ENCODE results near the gene EYS.
"Not testable (repeated sequence)": the region's sequence is repeated elsewhere in the genome, so short reads cannot be mapped to it uniquely, and the experiment has no call there.

The EYS gene

DNA sequence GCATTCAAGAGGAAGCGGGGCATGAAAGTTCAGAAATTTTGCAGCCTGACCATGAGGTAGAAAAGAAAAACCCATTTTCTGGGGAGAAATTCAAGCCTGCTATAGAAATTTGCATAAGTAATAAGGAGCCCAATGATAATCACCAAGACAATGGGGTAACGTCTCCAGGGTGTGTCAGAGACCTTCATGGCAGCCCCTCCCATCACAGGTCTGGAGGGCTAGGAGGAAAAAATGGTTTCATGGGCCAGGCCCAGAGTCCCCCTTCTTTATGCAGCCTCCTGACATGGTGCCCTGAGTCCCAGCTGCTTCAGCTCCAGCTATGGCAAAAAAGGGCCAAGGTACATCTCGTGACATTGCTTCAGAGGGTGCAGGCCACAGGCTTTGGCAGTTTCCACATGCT is 618.5 kb downstream of the EYS start:
- no peak for DNase-seq (ENCODE audit: low read depth)

DNA sequence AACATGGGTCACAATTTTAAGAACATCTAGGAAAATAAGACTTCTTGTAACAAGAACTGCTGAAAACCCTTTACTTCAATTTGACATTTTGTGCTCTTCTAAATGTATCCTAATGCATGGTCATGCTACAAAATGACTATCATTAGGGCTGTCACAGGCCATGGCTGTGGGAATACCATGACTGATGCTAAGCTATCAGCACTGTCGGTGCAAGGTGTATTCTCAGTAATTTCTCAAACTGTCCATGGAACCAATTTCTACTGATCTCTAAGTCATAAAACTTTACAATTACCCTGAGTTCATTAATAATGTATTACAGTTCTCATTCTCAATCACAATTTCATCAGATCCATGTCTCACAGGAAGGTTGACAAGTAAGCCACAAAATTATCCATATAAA is 625.3 kb downstream of the EYS start:
- no peak for DNase-seq (ENCODE audit: low read depth)

DNA sequence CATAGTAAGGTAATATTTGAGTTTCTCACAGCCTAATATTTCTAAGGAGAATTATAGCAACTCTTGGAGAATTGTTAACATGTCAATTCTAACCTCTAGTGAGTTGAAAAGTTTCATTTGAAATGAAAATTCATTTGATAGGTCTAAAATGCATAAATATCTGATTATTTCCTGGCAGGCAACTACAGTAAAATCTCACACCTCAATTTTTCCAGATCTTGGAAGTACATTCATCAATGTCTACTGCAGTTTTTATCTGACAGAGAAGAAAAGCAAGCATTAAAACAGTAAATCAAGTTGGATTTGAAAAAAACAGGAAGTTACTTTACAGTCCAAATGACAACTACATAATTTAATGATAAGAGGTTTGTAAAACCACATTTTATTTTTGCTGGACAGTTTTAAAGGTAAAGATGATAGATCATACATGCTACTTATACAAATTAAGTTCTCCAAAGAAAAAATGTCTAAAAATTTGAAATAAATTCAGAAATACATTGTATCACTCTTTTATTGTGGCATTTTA is 631.3 kb downstream of the EYS start:
- DNase-seq (ENCODE audit: low read depth), result no peak

DNA sequence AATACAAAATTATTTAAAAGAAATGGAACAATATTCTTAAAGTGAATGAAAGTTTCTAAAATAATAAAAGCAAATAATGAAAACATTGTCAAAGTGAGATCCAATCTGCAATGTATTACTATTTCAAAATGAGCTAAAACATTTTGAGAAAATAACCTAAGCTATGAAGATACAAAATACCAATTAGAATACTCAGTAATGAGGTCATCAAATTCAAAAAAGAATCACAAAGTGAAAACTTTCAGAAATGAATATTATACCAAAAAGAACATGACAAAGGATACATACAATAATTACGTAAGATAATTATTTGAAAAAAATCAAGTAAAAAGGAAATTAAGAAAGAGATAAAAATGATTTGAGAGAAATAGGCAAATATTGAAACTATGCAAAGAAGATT is 634.5 kb downstream of the EYS start:
- DNase-seq (ENCODE audit: low read depth), result no peak

DNA sequence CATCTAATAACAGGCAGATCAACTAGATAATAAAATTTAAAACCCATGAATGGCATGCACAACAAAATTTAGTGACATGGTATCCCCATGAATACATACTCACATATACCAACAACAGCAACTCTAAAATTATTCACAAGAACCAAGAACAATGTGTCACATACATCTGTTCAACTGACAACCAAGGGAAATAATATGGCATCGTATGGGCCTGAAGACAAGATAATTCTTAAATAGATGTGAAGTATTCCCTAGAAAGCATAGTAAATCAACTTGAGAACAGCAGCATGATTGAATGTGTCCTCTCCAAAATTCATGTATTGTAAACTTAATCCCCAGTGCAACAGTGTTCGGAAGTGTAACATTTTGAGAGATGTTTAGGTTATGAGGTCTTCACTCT is 635.5 kb downstream of the EYS start:
- DNase-seq (ENCODE audit: low read depth), result no peak

DNA sequence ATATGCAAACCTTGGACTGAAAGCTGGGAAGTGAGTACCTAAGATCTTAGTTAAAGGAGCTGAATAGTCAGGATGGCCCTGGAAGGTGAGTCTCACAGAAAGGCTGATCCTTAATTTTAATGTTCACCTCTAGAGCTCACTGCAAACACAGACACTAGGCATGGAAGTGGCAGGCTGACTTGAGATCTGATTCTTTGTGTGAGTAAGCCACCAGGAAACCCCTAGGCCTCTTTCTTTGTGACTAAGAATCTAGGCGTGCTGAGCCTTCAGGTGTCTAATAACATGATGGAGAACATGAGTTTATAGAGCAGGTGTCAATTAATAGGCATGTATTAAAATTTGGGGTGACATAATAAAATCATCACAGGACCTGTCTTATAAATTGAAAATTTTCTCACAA is 642.2 kb downstream of the EYS start:
- DNase-seq (ENCODE audit: low read depth), result no peak

DNA sequence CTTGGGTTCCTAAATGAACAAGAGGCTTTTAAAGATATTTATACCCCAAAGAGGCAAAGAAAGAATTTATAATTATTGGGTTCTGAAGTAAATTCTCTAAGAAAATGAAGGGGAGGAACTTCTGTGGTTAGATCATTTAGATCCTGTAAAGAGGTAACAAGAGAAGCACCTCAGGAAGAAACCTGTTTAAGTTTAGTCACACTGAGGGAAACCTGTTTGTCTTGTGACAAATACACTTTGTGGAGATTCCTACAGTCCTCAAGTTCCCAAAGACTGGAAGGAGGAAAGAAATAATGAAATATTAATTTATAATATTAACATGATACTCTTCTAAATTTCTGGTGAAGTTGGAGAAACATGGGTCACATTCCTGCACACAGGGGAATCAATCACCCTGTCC is 647.5 kb downstream of the EYS start:
- no peak for DNase-seq (ENCODE audit: low read depth)

DNA sequence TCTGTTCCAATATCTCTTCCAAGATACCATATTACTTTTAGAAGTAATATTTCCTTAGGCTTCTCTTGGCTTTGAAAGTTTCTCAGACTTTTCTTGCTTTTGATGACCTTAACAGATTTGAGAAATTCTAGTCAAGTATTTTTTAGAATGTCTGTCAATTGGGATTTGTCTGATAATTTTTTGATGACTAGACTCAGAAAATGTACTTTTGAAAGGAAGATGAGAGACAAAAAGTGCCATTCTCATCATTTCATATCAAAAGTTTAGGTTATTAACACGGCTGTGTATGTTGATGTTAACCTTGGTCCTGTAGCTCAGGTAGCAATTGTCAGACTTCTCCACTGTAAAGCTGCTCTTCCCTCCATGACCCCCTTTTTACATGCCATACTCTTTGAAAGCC is 651.5 kb downstream of the EYS start:
- DNase-seq (ENCODE audit: low read depth), result no peak

DNA sequence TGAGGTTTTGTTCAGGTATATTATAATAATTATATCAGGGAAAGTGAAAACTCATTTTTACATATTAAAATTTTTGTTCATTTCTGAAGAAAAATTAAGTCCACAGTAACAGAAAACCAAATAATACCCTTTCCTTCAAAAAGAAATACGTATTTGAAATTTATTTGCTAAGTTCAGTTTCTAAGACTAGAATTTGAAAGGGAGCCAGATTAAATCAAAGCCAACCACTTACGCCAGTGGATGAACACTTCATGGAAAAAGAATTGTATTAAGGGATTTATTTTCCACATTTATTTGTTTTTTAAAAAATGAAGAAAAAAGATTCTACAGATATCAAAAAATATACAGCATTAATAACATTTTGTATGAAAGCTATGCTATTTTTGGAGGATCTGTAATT is 654.4 kb downstream of the EYS start:
- no peak for DNase-seq (ENCODE audit: low read depth)

DNA sequence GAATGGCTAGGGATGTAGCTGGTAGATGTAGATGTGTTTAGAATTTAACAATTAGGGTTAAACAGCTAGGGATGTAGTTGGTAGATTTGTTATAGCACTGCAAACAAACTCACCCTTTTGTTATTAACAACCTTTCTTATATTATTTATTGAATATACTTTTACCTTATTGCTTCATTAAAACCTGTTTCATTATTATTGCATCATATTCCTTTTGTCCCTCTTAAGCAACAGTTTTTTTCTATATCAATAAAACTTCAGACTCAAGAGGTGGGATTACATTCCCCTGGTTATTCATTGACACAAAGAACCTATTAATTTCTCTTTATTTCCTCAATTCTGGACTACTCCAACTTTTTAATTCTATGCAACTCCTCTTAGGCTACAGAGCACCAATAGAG is 661.2 kb downstream of the EYS start:
- DNase-seq (ENCODE audit: low read depth), result no peak

DNA sequence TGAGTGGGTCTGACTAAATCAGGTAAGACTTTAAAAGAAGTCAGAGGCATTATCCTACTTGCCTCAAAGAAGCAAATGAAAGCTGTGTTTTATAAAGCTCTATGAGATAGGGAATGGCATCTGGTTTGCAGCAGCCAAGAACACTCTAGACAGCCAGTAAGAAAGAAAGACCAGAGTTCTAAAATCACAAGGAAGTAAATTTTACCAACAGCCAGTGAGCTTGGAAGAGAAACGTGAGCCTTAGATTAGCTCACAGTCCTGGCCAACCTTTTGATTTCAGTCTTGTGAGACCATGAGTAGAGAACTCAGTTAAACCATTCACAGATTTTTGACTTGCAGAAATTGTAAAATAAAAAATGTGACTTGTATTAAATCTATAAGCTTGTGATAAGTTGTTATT is 693.0 kb downstream of the EYS start:
- no peak for DNase-seq (ENCODE audit: low read depth)

DNA sequence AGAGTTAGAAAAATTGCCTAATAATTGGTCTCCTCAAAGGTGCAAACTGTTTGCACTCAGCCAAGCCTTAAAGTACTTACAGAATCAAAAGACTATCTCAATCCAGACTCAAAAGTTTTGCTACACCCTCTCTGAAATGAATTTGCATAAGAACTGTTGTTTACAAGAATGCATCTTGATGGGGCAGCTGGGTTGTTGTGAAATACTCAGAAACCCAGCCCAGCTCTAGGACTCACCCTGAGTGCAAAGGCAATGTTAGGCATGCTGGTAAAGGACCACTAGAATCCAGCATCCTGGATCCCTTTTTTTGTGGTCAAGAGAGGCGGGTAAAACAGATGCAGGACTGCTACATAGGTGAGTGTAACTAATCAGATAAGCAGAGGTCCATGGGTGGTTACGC is 700.2 kb downstream of the EYS start:
- DNase-seq (ENCODE audit: low read depth), result no peak

DNA sequence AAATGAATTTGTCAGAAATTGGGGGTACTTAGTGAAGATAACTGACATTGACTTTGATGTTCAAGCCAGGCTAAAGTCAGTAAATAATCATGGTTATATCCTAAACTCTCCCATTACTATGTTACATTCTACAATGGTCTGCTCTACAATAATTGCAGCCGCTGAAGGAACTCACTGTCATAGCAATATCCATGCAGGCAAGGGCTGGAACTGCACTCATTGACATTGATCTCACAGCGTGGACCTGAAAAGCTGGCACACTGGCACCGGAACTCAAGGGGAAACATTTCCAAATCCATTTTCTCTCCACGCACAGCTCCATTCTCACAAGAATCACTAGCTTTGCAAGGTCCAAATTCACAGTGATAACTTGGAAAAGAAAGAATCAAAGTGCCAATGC is 702.7 kb downstream of the EYS start:
- DNase-seq (ENCODE audit: low read depth), result no peak

DNA sequence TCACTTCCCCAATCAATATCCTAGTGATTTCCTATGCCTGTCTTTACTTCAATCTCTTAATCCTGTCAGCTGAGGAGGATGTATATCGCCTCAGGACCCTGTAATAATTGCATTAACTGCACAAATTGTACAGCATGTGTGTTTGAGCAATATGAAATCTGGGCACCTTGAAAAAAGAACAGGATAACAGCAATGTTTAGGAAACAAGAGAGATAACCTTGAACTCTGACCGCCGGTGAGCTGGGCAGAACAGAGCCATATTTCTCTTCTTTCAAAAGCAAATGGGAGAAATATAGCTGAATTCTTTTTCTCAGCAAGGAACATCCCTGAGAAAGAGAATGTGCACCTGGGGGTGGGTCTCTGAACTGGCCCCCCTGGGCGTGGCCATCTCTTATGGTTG is 704.1 kb downstream of the EYS start:
- DNase-seq (ENCODE audit: low read depth), result not testable (repeated sequence)

DNA sequence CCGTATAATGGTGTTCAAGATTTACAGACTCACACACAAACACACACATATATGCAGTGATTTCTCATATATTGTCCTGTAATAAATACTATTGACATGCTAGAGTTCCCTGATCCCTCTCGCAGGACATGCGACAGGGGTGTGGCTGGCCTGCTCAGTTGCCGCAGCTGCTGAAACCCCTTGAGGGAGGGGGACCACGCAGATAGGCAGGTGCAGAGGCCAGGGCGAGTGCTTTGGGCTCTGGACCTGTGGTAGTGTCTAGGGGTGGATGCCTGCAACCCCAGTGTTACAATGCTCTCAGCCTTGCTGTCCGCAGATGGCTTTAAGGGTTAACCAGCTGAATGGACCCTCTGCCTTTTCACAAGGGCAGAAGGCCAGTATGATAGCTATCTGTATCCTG is 706.2 kb downstream of the EYS start:
- DNase-seq (ENCODE audit: low read depth), result no peak

DNA sequence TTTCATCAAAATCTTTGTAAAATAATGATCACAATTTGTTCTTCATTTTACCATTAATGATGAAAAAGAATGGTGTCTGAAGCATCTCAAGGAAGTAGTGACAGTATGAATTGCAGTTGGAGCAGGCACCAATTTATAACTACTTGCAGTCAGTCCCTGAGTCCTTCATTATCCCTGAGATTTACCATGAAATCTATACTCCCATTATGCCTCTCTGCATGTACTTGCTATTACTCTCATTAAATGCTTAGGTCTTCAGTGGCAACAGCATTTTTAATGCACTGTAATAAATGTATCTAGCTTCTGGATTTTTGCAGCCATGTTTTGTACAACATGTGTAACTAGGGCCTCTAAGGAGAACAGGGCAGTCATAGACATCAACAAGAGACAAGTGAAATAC is 708.8 kb downstream of the EYS start:
- no peak for DNase-seq (ENCODE audit: low read depth)

DNA sequence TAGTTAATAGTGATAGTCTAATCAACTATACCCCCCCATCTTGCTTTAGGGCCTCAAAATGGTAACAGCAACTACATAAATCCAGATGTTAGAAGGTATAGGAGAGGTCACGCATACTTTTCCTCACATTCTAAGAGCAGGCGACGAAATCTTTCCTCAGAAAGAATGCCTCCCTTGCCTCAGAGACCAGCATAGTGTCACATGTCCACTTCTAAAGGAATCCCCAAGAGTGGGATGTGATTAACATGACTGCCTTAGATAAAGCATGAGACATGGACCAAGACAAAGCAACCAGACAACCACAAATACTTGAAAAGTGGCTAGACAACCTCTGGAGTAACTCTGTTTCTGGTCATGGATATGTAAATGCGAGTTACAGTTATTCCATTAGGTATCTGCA is 710.7 kb downstream of the EYS start:
- DNase-seq (ENCODE audit: low read depth), result no peak

DNA sequence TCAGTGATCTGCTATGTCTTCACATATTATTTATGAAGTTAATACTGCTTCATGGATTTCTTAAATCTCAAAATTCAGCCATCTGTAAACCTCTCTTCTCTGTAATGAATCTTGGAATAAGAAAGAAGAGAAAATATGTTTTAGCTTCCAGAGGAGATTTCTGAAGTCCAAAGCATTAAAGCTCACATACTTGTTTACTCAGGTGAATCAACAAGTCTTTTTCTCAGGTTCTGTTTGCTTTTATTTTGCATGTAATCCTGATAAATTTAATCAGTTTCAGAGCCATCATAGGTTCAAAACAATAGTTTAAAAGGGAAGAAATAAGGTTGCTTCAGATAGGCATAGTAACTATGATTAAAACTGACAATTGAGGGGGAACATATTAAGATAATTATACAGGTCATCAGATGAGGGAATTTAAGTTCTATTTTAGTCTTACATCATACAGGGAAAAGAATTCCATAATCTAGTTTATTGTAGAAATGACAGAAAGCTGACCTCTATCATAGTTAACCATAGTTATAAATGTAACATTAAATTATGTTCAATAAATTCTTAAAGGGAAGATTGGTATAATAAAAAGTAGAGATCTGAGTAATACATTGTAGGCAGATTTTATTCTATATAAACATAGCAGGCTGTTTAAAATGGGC is 716.2 kb downstream of the EYS start:
- DNase-seq (ENCODE audit: low read depth), result no peak

DNA sequence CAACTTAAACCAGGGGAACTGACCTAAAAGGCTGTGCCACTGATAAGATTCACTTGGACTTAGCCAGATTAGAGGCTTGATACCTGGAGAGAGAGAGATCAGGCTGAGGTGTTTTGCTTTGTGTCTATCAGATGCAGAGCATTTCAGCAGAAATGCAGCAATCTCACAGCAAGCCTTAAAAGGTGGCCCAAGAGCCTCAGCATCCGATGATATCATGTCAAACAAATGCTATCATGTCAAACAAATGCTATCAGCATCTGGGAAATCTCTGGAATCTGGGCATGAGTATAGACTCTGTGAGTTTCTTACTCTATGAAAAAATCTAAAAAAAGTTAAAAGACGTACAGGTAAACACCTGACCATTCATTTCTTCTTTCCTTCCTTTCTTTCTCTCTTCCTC is 718.9 kb downstream of the EYS start:
- DNase-seq (ENCODE audit: low read depth), result no peak

DNA sequence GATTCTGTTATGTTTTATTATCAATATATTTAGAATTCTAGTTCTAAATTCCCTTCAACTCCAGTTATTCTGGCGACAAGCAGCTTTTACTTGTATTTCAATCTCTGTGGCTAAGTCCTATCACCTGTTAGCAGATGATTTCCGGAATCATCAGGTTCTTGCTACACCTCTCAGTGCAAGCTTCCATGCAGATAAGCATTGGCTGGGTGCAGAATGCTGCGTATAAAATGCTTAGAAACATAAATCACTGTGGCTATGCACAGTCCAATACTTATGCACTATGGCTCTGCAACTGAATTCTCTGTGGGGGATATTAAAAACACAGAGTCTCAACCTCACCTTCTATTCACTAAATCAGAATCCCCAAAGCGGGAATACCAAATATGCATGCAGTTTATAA is 720.0 kb downstream of the EYS start:
- DNase-seq (ENCODE audit: low read depth), result no peak

DNA sequence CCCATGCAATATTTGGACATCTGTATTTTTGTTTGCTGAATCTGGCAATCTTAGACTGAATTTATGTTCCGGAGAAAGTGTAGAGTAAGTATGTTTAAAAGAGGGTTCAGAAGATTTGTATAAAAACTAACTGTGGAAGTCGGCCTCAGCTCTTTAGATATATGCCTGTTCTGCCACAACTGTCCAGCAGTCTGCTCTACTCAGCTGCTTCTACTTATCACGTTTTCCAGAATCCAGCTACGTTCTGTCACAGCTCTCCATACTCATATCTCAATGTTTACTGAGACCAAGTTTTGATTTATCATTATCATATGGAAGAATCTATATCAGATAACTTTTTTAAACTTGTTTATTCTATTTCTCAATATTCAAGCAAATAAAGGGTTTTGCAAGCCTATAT is 721.3 kb downstream of the EYS start:
- DNase-seq (ENCODE audit: low read depth), result no peak

DNA sequence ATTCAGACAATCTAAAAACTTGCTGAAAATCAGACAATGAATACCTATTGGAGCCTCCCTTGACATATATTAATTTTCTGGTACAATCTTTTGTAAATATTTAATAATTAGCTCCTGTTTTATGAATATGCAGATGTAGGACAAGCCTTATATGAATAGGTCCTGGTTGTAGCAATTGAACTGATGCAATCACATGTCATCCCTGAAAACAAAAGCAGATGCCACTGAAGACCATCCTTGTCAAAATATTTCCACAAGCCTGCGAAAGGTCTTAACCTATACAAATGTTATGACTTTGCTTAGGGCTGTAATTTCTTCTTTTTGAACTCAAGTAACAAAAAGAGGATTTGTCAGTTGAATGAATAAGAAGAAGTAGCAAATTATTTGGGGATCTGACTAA is 722.1 kb downstream of the EYS start:
- no peak for DNase-seq (ENCODE audit: low read depth)

DNA sequence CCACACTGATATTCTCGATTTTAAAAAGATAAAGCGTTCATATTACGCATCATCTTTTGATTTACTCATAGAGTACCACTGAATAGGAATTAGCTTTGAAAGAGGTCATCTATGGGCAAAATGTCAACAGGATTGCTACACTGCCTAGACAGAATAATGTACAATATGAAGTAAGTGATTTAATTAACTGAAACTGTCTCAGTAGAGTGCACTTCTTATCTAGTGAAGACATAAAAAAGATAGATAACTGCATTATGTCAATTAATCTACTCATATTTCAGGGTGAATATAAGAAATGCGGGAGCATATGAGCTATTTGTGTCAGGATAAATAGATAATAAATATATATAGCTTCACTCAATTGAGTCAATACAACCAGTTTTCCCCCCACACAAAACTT is 723.9 kb downstream of the EYS start:
- DNase-seq (ENCODE audit: low read depth), result no peak

DNA sequence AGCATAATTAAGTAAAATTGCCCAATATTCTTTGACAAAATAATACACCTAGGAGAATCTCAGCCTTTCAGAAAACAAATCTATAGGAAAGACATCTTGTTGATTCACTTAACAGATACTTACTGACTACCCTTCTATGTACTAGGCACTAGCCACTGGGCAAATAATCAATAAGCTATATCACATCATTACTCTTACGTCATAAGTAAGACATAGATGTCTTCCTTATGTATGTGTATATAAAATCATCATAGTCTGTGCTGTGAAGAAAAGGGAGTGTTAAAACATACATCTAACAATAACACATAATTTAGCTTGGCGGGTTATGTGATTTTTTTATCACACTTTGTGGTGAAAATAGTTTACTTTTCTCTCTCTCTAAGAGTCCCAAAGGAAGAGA is 733.9 kb downstream of the EYS start:
- DNase-seq (ENCODE audit: low read depth), result no peak

DNA sequence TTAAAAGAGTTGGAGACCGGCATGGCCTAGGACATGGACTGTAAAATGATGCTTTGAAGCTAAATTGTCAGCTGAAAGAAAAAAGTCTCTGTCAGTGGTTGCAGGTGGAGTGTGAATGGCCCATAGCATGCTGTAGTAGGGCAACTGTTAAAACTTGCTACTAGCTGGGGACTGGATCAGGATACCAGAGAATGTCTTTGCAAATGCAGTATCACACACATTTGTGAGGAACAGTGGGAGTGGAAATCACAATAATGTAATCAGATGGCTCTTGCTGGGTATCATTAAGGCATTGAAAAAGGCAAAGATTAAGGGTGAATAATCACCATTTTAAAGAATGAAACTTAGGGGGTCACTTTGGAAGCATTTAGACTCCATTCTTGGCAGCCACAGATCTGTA is 737.9 kb downstream of the EYS start:
- DNase-seq (ENCODE audit: low read depth), result no peak
